ENCODE data around the gene PLAC8. TPM values are rescaled to one million over a fixed set of nuclear protein-coding genes. Genes with fewer than 3 reads are reported as not detected.
"Not testable (repeated sequence)": the region's sequence is repeated elsewhere in the genome, so short reads cannot be mapped to it uniquely, and the experiment has no call there.

The PLAC8 gene
- total RNA-seq, 1 experiment from 2014 or later, result 9.2 TPM

- peak; percentile 84 for DNase-seq (ENCODE audit: low read depth)
These were observed 40.3 kb downstream of the PLAC8 start for GRCh38 chr4:83074086-83074704.

GRCh38 chr4:83071116-83071515 lies 43.4 kb downstream of the PLAC8 start:
- peak; percentile 35 for DNase-seq (ENCODE audit: low read depth)

- DNase-seq (ENCODE audit: low read depth), result peak; percentile 15
These were observed 47.4 kb downstream of the PLAC8 start for GRCh38 chr4:83067058-83067639.

- no peak for DNase-seq (ENCODE audit: low read depth)
These were observed 49.3 kb downstream of the PLAC8 start for GRCh38 chr4:83065266-83065665.

GRCh38 chr4:83062739-83063138 lies 51.8 kb downstream of the PLAC8 start:
- DNase-seq (ENCODE audit: low read depth), result no peak

- DNase-seq (ENCODE audit: low read depth), result peak; percentile 18
These were observed 59.6 kb downstream of the PLAC8 start for GRCh38 chr4:83054928-83055327.

GRCh38 chr4:83048781-83049180 lies 65.7 kb downstream of the PLAC8 start:
- DNase-seq (ENCODE audit: low read depth), result not testable (repeated sequence)

- no peak for DNase-seq (ENCODE audit: low read depth)
These were observed 67.6 kb downstream of the PLAC8 start for GRCh38 chr4:83046693-83047473.

- peak; percentile 57 for DNase-seq (ENCODE audit: low read depth)
These were observed 70.6 kb downstream of the PLAC8 start for GRCh38 chr4:83043801-83044407.

GRCh38 chr4:83043157-83043556 lies 71.4 kb downstream of the PLAC8 start:
- not testable (repeated sequence) for DNase-seq (ENCODE audit: low read depth)

- no peak for DNase-seq (ENCODE audit: low read depth)
These were observed 74.3 kb downstream of the PLAC8 start for GRCh38 chr4:83040269-83040668.

Other genes with a start within 250 kb of the PLAC8 start
- 179 and 189 TPM in 2 replicates for gene SEC31A, start 223.6 kb downstream of the PLAC8 start, total RNA-seq (2014; rRNA removed)
- gene THAP9, start 214.0 kb downstream of the PLAC8 start, total RNA-seq (2014; rRNA removed), result 1.8 and 2.3 TPM in 2 replicates
- 26.0 and 29.4 TPM in 2 replicates for gene LIN54, start 103.9 kb downstream of the PLAC8 start, total RNA-seq (2014; rRNA removed)
- gene COPS4, start 79.5 kb downstream of the PLAC8 start, total RNA-seq (2014; rRNA removed), result 59.2 and 65.0 TPM in 2 replicates
- 25.5 and 29.8 TPM in 2 replicates for gene COQ2, start 170.1 kb upstream of the PLAC8 start, total RNA-seq (2014; rRNA removed)
- 2.1 and 2.2 TPM in 2 replicates for gene HPSE, start 220.1 kb upstream of the PLAC8 start, total RNA-seq (2014; rRNA removed)

All from LHCN-M2 (cell line).